ENCODE measurements around the gene SEPTIN11.

The SEPTIN11 gene

DNA sequence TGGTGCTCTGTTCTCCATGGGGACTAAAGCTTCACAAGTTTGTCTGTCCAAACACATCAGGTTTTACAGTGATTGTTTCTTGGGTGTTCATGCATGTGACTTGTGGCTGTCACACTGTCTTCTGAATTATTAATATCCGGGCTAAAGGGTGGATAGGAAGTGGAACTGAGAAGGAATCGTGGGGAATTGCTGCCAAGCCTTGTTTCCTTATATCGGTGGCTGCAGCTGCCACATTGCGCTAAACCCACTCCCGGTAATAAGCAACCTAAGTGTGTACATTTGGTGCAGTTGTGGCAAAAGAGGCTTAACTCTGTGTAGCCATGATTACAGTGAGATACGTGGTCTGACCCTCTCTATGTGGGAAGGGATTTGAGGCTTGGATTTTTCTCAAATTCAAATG is 30.7 kb downstream of the SEPTIN11 start:
- DNase-seq (ENCODE audit: low spot score), result no peak

DNA sequence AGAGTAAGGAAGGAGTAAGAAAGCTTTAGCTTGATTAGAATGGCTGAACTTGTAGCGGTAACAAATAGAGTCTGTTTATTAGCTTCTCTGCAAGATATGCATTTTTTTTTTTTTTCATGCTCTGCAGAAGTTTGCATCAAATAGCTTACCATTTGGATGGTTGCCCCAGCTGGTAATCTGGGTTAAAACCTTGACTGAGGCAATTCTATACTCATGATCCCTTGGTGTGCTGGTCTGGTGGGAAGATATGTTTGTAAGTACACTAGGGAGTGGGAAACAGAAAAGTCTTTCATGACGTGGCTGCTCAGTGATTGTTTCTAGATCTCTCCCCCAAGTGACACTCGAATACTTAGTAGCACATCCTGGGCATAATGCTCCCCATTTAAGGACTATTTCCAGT is 32.1 kb downstream of the SEPTIN11 start:
- DNase-seq (ENCODE audit: low spot score), result no peak

DNA sequence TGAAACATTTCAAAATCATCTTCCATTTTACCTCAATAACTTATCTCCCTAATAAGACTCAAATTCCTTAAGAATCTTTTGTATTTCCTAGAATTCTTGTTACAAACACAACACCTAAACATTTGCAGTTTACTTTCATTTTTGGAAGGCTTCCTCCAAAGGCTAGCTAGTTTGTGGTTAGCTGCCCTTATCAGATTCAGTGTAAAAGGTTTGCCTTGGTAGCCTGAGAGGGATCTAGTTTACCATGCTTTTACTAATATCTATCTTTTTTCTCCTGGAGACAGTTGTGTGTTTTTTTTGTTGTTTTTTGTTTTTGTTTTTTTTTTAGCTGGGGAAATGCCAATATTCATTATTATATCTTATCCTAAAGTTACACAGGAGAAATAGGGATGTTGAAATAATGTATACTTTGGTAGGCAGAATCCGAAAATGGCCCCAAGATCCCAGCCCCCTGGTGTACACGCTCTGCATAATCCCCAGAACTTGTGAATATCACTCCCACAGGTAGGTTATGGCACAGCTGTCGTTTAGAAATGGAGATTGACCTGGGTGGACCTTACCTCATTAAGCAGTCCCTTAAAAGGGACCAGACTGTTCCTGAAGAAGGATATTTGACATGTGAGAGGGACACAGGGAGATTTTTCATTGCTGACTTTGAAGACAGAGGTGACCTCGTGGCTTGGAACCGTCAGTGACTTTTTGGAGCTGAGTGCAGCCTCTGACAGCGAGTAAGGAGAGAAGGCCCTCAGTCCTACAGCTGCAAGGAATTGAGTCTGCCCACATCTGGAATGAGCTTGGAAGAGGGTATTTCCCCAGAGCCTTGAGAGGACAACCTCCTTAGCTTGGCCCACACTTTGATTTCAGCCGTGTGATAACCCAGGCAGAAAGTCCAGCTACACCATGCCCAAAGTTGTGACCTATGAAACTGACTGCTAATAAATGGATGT is 33.4 kb downstream of the SEPTIN11 start:
- DNase-seq (ENCODE audit: low spot score), result no peak

DNA sequence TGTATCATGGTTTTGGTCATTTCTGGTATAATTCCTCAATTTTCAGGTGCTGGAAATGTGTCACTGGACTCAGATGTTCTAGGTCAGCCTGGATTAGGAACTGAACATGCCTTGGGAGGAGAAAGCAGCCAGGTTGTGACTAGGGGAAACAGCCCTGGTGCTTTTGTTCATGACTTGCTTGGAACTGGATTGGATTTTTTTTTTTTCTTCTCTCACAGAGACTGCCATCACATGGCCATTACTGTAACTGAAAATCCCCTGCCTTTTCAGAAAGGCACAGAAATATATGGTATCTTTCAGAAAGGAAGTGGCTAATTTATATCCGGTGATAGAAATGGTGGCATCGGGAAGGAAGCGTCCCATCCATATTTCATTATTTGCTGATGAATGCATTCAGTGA is 34.6 kb downstream of the SEPTIN11 start:
- DNase-seq (ENCODE audit: low spot score), result no peak

DNA sequence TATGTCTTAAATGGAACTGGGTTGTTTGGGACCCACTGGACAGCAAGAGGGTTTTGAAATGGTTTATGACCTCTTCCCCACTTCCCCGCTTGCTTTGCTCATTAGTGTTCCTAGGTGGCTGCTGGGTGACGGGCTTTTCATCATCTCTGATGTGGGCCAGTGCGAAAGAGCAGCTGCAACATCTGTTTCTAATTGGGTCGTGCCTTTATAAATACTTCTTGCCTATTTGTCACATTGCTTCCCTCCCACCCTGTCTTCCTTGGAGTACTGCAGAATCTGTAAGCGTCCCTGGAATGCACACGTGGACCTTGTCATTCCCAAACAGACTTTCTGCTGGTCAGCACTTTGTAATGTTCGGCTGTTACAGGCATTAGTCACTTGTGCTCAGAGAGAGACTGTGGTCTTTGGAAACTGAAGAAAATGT is 35.2 kb downstream of the SEPTIN11 start:
- no peak for DNase-seq (ENCODE audit: low spot score)

DNA sequence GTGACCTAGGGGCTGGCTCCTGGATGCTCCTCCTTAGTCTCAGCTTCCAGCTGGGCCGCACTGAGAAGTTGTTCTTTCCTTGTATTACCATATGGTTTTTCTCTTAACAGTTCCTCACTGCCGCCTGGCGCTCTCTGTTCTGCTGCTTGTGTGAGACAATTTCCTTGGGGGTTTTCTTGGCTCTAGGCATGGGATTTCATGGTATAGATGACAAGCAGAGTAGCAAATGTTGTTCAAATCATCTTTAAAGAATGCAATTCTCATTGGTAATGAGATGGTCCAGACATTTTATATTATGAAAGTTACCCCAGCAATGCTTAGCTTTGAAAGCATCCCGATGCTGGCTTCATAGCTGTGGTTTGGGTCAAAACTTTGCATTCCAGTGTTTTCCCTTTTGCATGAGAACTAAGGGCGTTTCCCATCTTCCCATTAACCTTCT is 37.6 kb downstream of the SEPTIN11 start:
- no peak for DNase-seq (ENCODE audit: low spot score)

DNA sequence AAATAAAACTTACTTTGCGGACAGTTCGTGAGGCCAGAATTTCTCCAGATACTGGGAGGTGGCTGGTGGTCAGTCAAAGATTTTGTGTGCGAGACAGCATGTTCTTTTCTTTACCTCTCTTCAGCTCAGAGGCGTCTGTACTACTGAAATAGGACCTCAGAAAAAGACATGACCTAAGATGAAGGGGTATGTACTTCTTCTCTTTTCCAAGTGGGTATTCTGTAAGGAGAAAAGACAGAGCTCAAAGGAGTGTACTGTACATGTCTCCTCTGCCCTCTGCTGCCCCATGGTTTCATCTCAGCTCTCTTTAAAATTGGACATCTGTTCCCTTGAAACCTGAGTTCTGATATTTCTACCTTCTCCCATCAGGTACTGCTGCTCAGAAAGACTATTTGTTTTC is 38.1 kb downstream of the SEPTIN11 start:
- DNase-seq (ENCODE audit: low spot score), result no peak

DNA sequence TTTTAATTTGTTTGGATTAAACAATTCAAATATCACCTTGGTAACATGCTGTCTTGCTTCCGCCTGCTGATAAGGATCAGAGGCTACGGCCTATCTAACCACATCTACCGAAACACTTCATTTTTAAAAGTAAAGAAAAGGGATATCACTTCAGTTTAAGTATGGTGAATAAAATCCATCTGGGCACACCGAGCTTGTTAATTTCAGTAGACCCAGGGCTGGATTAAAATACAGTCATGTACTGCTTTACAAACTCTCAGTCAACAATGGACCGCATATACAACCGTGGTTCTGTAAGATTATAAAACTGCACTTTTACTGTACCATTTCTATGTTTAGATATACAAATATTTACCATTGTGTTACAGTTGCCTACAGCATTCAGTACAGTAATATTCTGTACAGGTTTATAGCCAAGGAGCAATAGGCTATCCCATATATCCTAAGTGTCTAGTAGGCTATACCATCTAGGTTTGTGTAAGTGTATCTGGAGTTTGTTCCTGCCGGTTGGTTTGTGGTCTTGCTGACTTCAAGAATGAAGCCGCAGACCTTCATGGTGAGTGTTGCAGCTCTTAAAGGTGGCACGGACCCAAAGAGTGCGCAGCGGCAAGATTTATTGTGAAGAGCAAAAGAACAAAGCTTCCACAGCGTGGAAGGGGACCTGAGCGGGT is 40.0 kb downstream of the SEPTIN11 start:
- DNase-seq (ENCODE audit: low spot score), result no peak

DNA sequence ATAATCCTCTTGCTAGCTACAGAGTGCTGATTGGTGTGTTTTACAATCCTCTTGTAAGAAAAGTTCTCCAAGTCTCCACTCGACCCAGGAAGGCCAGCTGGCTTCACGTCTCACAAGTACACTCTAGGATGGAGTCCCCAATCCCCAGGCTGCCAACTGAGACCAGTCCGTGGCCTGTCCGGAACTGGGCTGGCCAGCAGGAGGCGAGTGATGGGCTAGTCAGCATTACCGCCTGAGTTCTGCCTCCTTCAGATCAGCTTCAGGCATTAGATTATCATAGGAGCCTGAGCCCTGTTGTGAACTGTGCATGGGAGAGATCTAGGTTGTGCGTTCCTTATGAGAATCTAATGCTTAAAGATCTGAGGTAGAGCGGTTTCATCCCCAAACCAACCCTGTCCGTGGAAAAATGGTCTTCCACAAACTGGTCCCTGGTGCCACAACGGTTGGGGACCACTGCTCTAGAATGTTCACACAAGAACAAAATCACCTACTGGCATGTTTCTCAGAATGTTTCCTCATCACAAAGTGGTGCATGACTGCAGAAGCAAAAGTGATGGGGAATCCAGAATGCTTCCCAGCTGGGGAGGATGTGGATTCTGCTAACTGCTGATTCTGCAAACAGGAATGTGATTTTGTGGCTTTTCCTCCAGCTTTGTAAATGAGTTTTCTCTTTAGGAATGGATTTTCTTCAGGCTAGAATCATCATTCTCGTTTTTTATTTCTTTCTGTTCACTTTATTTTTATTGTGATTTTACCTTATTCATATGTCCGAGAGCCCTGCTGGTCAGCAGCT is 40.9 kb downstream of the SEPTIN11 start:
- no peak for DNase-seq (ENCODE audit: low spot score)

DNA sequence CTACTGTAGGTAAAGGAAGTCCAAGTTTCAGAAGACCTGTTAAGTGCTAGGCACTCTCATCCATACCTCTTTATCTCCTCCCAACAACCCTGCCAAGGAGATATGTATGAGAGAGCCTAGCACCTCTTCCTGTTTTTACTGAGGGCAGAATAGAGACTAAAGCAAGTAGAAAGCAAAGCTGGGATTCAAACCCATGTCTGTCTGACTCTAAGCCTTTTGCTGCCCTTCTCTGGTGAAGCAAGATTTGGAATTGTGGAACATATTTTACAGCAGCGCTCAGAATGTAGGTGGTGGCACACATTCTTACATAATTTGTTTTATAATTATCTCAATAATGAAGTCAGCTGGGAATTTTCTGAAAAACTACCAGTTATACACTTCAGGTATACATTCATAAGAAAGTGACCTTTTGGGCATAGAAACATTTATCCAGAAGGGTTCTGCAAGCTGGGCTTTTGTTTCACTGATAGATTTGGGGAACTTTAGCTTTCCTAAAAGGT is 41.7 kb downstream of the SEPTIN11 start:
- no peak for DNase-seq (ENCODE audit: low spot score)

DNA sequence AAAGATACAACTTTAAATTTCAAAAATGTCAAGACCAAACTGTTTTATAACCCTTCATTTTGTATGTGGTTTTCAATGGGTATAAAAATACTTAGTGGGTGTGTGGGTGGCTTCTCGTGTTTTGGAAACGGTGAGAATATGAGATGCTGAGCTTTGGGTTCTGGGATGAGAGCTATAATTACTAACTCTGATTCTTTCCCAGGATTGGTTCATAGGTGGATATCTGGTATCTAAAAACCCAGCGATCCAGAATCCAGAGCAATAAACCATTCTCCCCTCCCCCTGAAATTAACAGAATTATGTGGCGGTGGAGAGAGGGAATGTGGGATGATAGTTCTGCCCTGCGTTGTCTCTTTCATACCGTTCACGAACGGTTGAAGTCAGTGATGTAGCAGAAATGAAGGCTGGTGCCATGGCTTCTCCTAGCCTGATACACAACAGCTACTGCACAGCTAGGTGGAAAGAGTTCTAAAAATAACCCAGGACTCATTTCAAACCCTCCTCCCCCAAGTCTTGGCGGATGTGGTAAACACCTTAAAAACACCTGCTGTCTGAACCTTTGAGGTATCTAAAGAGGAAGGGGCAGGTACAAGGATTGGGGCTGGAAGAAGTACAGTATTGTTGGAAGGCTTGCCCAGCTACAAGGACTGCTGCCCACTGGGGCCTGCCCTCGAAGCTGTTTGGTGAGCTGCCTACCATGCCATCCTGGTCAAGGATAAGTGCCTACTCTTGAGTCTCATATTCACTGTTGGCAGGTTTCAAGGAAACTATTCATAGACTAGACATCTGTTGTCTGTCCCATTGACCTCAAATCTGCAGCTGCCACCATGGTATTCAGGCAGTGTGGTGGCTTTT is 44.5 kb downstream of the SEPTIN11 start:
- no peak for DNase-seq (ENCODE audit: low spot score)

DNA sequence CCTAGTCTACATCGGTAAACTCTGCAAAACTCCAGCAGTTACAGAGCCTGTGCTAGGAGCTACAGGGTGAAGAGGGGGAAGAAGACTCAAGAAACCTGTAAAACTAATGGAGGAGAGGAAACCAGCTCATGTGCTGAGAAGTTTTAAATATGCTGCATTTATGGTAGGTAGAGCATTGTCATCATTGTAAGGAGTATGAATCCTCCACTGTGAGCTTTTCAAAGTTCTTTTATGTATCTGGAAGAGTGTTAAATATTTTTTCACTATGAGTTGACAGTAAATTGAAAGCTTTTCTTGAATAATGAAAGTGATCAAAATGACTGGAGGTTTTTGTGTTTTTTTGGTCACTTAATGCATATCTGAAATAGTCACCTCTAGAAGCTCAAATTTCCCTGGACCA is 46.2 kb downstream of the SEPTIN11 start:
- DNase-seq (ENCODE audit: low spot score), result no peak

DNA sequence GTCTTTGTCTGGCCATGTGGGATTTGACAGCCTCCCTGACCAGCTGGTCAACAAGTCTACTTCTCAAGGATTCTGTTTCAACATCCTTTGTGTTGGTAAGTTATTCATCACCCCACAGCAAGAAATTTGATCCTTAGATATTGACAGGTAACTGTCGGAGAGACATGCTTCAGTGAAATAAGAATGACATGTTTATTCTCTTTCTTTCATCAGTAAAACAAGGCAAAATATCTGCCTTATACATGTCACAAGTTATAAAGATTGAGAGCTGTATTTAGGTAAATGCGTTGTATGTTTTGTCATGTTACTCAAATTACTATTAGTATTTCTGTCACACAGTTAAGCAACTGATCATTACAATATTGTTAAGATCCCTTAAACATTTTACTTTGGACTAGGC is 46.9 kb downstream of the SEPTIN11 start:
- DNase-seq (ENCODE audit: low spot score), result no peak

DNA sequence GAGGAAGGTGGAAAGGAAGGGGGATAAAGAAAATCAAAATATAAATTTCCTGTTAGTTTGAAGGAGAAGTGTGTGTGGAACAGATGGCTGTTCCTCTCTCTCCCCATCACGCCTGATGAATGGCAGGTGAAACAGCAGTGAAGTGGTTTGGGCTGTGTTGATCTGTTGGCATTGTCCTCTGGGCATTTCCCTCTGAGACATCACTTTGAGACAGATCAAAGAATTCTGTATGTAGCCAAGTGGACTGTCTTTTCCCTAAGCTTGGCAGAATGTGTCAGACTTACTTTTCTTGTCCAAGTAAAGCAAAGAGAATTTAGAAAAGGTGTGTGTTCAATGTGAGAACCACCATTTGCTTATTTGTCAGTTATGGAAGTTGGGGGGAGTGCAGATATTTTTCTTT is 47.5 kb downstream of the SEPTIN11 start:
- DNase-seq (ENCODE audit: low spot score), result no peak

DNA sequence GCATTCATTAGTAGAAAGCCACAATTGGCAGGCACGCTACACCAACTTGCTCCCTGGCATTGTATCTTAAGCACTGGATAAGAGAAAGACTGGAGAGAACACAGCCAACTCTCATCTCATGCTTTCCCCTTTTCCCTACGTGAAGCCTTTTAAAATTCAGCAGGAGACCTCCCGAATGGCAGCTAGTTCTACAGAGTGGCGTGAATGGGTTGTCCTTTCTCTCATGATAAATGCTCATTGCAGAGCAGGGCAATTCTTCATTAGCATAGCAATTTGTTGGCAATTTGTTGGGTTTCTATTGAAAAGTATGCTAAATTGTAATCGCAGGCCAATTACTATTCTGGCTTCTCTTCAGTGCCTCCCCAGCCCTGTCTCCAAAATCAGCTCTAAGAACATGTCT is 48.0 kb downstream of the SEPTIN11 start:
- no peak for DNase-seq (ENCODE audit: low spot score)

DNA sequence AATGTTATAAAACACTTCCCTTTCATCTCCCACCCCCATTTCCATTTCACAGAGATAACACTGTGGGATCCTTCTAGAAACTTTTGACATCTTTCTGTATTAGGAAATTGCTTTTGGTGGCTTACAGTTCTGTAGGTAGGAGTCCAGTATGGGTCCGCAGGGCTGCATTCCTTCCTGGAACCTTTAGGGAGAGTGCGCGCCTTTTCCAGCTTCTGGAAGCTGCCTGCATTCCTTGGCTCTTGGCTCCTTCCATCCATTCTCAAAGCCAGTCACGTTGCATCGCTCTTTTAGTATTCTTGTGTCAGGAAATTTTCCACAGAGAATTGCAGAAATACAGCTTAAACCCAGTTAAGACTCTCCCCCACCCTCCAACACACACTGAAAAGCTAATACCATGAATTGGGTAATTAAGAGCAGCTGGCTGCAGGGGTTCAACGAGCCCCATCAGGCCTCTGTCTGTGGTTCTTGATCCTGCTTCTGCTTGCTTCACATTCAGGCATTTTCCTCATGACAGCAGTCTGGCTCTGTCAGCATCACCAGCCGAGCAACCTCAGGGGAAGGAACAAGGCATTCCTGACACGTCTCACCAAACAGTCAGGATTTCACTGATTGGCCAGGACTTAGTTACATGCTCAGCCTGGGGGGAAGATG is 48.8 kb downstream of the SEPTIN11 start:
- no peak for DNase-seq (ENCODE audit: low spot score)

Data from HuH-7 (cell line).